Neural cell (in vitro differentiated cells): ENCODE data around the gene CD48.

Experiments used
- EP300 ChIP-seq: fragments of 450-650 bp; conservative IDR thresholded peaks from 2 replicates; pipeline ENCODE4 v1.6.1; 2014; ENCODE audit warnings: antibody characterized with exemption, mild to moderate bottlenecking, moderate library complexity; ENCODE audit not compliant: poor library complexity, severe bottlenecking
- EZH2 ChIP-seq: fragments of 200-600, 300-800 bp; shearing (Covaris generic), sonication (generic); IDR thresholded peaks from 2 replicates; pipeline ENCODE4 v1.6.1; 2014; ENCODE audit warnings: antibody characterized with exemption, low read length, borderline replicate concordance, mild to moderate bottlenecking; ENCODE audit not compliant: insufficient read depth, poor library complexity, severe bottlenecking
- MXI1 ChIP-seq: fragments of 450-650 bp; conservative IDR thresholded peaks from 2 replicates; pipeline ENCODE4 v1.6.1; 2014; ENCODE audit warnings: antibody characterized with exemption, mild to moderate bottlenecking; ENCODE audit not compliant: poor library complexity, severe bottlenecking
- POLR2AphosphoS5 ChIP-seq: IDR thresholded peaks from 2 replicates; pipeline ENCODE4 v1.6.1; 2012
- RAD21 ChIP-seq: fragments of 450-650 bp; conservative IDR thresholded peaks from 2 replicates; pipeline ENCODE4 v1.6.1; 2014; ENCODE audit warnings: antibody characterized with exemption, mild to moderate bottlenecking, moderate library complexity
- SMC3 ChIP-seq: fragments of 450-650 bp; conservative IDR thresholded peaks from 2 replicates; pipeline ENCODE4 v1.6.1; 2014; ENCODE audit warnings: antibody characterized with exemption, mild to moderate bottlenecking, moderate library complexity; ENCODE audit not compliant: poor library complexity
- TF ChIP-seq, protein P1 (sequence below): fragments of 450-650 bp; IDR thresholded peaks from 2 replicates; pipeline ENCODE4 v1.5.1; 2014; ENCODE audit warnings: antibody characterized with exemption, mild to moderate bottlenecking, moderate library complexity; ENCODE audit not compliant: poor library complexity, severe bottlenecking
- TF ChIP-seq, protein P2 (sequence below): IDR thresholded peaks from 2 replicates; pipeline ENCODE4 v1.6.1; 2012; ENCODE audit warnings: borderline replicate concordance

DNA sequence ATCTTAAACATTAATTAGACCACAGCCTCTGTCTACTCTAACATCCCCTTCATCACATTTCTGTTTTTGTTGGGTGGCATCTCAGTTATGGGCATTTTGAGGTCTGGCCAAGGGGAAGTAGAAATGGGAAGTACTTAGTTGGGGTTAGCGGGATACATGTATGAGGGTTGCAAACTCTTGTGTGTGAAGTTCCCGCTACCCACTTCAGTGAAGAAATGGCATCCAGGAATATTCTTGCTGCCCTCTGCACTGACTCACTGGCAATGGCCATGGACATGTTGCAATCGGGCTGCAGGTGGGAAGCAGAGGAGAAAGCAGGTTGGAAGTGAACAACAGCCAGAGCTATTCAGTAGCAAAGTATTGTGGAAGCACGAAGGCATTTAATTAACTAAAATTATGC is 7.4 kb downstream of the CD48 start:
- TF ChIP-seq MXI1 (no peak), POLR2AphosphoS5 (no peak), RAD21 (no peak), EZH2 (no peak), SMC3 (no peak), EP300 (no peak)
- TF ChIP-seq, protein P1, sequence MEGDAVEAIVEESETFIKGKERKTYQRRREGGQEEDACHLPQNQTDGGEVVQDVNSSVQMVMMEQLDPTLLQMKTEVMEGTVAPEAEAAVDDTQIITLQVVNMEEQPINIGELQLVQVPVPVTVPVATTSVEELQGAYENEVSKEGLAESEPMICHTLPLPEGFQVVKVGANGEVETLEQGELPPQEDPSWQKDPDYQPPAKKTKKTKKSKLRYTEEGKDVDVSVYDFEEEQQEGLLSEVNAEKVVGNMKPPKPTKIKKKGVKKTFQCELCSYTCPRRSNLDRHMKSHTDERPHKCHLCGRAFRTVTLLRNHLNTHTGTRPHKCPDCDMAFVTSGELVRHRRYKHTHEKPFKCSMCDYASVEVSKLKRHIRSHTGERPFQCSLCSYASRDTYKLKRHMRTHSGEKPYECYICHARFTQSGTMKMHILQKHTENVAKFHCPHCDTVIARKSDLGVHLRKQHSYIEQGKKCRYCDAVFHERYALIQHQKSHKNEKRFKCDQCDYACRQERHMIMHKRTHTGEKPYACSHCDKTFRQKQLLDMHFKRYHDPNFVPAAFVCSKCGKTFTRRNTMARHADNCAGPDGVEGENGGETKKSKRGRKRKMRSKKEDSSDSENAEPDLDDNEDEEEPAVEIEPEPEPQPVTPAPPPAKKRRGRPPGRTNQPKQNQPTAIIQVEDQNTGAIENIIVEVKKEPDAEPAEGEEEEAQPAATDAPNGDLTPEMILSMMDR: no peak
- TF ChIP-seq, protein P2, sequence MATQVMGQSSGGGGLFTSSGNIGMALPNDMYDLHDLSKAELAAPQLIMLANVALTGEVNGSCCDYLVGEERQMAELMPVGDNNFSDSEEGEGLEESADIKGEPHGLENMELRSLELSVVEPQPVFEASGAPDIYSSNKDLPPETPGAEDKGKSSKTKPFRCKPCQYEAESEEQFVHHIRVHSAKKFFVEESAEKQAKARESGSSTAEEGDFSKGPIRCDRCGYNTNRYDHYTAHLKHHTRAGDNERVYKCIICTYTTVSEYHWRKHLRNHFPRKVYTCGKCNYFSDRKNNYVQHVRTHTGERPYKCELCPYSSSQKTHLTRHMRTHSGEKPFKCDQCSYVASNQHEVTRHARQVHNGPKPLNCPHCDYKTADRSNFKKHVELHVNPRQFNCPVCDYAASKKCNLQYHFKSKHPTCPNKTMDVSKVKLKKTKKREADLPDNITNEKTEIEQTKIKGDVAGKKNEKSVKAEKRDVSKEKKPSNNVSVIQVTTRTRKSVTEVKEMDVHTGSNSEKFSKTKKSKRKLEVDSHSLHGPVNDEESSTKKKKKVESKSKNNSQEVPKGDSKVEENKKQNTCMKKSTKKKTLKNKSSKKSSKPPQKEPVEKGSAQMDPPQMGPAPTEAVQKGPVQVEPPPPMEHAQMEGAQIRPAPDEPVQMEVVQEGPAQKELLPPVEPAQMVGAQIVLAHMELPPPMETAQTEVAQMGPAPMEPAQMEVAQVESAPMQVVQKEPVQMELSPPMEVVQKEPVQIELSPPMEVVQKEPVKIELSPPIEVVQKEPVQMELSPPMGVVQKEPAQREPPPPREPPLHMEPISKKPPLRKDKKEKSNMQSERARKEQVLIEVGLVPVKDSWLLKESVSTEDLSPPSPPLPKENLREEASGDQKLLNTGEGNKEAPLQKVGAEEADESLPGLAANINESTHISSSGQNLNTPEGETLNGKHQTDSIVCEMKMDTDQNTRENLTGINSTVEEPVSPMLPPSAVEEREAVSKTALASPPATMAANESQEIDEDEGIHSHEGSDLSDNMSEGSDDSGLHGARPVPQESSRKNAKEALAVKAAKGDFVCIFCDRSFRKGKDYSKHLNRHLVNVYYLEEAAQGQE: no peak
